GM18502 (cell line): Measurements from ENCODE around the gene ANKS3.
"Not testable (repeated sequence)": the region's sequence is repeated elsewhere in the genome, so short reads cannot be mapped to it uniquely, and the experiment has no call there.

Source experiments
- ATAC-seq: cut with Tn5 transposase; IDR thresholded peaks from one replicate; pipeline ENCODE4 v1.9.1; 2021; ENCODE audit warnings: mild to moderate bottlenecking; ENCODE audit not compliant: unreplicated experiment, poor library complexity

Gene ANKS3

DNA sequence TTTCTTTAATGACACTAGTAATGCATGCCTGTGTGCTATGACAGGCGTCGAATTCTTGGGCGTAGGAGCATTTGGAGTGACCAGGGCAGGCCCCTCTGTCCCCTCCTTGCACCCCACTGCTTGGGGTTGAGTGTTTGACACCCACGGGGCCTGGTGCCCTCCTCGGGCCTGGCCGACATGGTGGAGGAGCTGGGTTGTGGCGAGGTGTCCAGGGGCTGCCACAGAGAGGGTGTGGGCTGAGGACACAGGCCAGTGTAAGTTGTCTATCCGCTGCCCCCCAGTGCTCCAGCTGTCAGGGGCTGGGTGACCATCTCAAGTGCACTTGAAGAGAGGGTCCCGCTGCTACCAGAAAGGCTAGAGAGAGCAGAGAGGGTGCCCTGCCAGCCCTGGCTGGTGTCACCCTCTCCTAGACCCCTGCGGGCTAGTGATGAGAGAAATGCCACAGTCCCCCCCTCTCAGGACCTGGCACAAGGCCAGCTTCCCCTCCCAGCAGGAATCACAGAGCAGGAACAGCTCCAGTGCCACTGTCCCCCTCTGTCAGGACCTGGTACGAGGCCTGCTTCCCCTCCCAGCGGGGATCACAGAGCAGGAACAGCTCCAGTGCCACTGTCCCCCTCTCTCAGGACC is 79.0 kb downstream of the ANKS3 start:
- ATAC-seq, result no peak

DNA sequence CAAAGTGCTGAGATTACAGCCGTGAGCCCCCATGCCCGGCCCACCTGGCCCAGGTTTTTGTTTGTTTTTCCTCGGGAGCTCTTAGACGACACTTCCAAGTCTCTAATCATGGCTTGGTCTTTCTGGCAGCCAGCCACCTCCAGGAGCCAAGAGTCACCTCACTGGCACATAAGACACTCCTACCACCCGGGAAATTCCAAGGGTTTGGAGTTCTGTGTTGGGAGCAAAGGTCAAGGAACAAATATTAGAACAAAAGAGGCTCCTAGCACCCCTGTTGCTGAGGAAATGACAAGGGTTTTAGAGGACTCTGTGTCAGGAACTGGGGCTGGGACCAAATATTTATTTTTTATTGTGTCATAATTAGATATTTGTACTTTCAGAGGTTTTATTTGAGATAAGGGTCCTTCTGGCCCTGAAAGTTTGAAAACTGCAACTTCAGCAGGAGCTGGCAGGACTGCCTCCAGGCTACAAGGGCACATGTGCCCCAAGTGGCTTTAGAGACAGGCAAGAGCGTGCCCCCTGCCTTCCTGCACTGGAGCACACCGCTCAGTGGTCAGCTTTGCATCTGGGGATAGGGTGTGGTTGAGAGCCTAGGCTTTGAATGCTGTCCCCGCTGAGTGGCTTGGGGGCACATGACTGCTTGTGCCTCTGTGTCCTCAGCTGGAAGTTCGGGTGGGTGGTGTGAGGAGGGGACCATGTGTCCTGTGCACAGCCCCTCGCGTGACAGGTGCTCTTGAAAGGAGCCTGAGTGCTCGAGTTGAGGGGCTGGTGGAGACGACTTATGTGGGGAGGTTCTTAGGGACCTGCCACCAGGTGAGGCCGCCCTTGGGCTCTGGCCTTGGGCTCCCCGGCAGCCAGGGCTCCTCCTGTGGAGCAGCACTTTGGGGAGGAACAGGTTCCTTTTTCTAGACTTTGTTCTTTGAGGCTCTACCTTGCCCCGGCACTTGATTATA is 79.8 kb downstream of the ANKS3 start:
- ATAC-seq, result no peak

GRCh38 chr16:4652561-4652960 is 81.5 kb downstream of the ANKS3 start:
- no peak for ATAC-seq

DNA sequence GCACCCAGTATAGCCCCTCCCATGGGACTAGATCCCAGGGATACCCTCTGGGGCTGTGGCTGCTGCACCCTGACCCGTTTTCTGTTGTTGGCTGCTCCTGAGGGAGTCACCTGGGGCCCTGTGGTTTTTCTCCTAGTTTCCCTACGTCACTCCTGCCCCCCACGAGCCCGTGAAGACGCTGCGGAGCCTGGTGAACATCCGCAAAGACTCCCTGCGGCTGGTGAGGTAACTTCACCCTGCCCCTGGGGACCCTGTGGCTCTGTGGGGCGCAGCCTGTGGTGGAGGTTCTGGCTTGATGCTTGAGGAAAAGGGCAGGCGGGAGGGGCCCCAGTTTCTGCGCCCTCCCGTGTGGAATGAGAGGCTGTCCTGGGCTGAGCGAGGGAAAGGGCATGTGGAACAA is 82.2 kb downstream of the ANKS3 start:
- no peak for ATAC-seq

- not testable (repeated sequence) for ATAC-seq
Observed at GRCh38 chr16:4650443-4651074, 83.5 kb downstream of the ANKS3 start.

DNA sequence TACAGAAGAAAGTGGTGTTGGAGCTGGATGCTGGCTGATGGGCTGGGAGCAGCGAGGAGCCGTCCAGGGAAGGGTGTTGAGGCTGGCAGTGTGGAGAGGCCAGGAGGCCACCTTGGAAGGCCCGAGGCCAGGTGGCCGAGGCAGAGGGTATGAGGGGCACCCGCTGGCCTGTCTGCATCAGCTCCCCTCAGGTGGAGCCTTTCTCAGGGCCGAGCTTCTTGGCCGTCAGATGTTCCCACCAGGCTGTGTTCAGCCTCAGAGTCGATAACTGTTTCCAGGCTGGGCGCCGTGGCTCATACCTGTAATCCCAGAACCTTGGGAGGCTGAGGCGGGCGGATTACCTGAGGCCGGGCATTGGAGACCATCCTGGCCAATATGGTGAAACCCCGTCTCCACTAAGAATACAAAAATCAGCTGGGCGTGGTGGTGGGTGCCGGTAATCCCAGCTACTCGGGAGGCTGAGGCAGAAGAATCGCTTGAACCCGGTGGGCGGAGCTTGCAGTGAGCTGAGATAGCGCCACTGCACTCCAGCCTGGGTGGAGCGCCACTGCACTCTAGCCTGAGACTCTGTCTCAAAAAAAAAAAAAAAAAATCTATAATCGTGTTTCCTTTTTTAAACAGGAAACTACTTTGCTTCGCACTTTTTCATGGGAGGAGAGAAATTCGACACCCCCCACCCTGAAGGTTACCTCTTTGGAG is 84.2 kb downstream of the ANKS3 start:
- ATAC-seq, result no peak

DNA sequence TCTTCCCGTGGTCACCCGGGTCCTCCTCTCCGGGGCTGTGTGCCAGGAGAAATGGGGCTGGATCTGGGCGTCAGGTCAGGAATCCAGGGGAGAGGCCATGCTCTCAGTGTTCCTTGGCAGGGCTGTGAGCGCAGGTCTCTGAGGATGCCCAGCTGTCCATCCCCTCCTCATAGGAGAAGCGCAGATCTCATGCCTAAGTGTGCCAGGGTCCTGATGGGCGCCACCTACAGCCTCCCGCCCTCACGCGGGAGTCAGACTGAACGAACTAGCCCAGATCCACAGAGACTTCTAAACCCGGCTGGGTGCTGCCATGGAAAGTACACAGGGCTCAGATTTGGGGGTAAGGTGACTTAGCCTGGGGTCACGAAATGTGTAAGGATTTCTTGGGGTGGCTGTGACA is 85.2 kb downstream of the ANKS3 start:
- no peak for ATAC-seq

- ATAC-seq, result no peak
Observed at GRCh38 chr16:4647644-4647980, 86.5 kb downstream of the ANKS3 start.

DNA sequence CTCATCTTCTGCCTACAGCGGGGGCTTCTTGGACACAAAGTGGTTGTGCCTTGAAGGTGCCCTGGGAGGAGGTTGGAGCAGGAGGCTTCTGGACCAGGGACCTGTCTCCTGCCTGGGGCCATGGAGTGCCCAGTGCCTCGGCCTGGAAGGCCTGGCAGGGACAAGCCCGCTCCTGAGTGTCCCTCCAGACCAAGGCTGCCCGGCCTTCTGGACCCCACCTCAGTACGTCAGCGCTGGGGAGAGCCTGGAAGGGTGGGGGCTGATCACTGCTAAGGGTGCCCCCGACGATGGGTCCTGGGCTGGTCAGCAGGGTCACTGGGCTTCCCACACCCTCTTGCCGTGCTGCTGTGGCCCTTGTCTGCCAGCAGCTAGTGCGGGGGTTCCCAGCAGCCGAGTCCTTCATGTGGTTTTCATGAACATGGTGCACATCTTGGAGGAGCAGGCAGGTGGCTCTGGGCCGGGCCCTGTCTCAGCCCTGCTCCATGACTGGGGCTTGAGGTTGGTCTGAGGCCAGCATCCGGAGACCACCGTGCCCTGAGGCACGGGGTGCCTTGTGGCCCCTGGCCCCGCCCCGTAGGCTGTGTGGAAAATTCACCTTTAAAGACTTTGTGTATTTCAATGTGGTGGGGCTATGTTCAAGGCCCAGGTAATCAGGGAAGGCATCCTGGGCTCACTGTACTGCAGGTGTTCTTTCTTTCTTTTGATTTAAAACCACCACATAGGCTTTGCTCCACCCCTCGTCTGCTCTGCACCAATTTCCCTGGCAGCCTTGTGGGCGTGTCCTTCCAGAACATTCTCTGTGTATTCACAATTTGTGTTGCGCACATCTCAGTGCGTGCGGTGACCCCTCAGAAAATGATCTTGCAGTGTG is 87.1 kb downstream of the ANKS3 start:
- no peak for ATAC-seq
